Endothelial cell of umbilical vein (primary cell): ENCODE results near the gene MON1A. TPM values are rescaled to one million over a fixed set of nuclear protein-coding genes. Genes with fewer than 3 reads are reported as not detected.

Source experiments
- BruUV-seq: library from RNA; stranded (reverse); fragments of 400-500 nt; replicated peaks from 2 replicates; lab custom pipeline; 2021; lab: Mats Ljungman, UMichigan
- CTCF ChIA-PET: fragments of 300-600, 350-600 bp; sonication (Branson Sonifier 250); formaldehyde crosslinking; loops from one replicate; lab custom pipeline; 2021; ENCODE audit warnings: antibody characterized with exemption, inconsistent platforms; lab: Charles Lee
- POLR2A ChIA-PET: fragments of 300-600, 350-600 bp; sonication (Branson Sonifier 250); formaldehyde crosslinking; loops from one replicate; lab custom pipeline; 2021; ENCODE audit warnings: antibody characterized with exemption, inconsistent platforms; lab: Charles Lee
- DNase-seq: peaks from one replicate; pipeline ENCODE4 v3.0.0-alpha.2; 2011; ENCODE audit warnings: low read depth, low spot score
- FAIRE-seq: peaks from 2 replicates; lab custom pipeline; 2011; peaks lifted over from hg19 to GRCh38; lab: Jason Lieb, UNC
- H2AFZ ChIP-seq: 2 replicates; pipeline ENCODE4 v1.6.0; 2012; ENCODE audit warnings: low read depth, low read length, control low read depth, inconsistent platforms
- H3K27ac ChIP-seq: 2 replicates; pipeline ENCODE4 v1.5.1; 2011; ENCODE audit warnings: low read depth, mild to moderate bottlenecking, control low read depth, low read length, moderate library complexity; ENCODE audit not compliant: insufficient read depth
- H3K27me3 ChIP-seq, 2 experiments: 2 replicates each; pipeline versions ENCODE4 v1.6.0 to v1.6.1; 2011; ENCODE audit warnings: low read length in 2 of 2, mixed read lengths in 1 of 2; ENCODE audit not compliant: control insufficient read depth in 2 of 2, insufficient read depth in 2 of 2
- H3K36me3 ChIP-seq, 2 experiments: 2 replicates in 1 of 2; 3 replicates in 1 of 2; pipeline ENCODE4 v1.5.1; 2011; ENCODE audit warnings: low read length in 2 of 2, mild to moderate bottlenecking in 1 of 2, moderate library complexity in 1 of 2; ENCODE audit not compliant: control insufficient read depth in 2 of 2, insufficient read depth in 2 of 2; ENCODE audit errors: extremely low read depth in 1 of 2
- H3K4me1 ChIP-seq: 3 replicates; pipeline ENCODE4 v1.5.1; 2011; ENCODE audit warnings: mild to moderate bottlenecking, low read length; ENCODE audit not compliant: control insufficient read depth, insufficient read depth; ENCODE audit errors: extremely low read depth
- H3K4me2 ChIP-seq: 2 replicates; pipeline ENCODE4 v1.6.1; 2011; ENCODE audit warnings: low read length, control low read depth, mixed read lengths; ENCODE audit not compliant: insufficient read depth
- H3K4me3 ChIP-seq, 3 experiments: fragments of 200-600 bp in 1 of 3; sonication (generic), shearing (Covaris generic) in 1 of 3; replicated peaks in 1 of 3; 2 replicates each; pipeline ENCODE4 v1.5.1; 2011 to 2016; ENCODE audit warnings: control low read depth in 3 of 3, low read length in 3 of 3, mild to moderate bottlenecking in 2 of 3, inconsistent platforms in 1 of 3, low read depth in 1 of 3, moderate library complexity in 1 of 3; ENCODE audit not compliant: insufficient read depth in 1 of 3
- H3K79me2 ChIP-seq: 2 replicates; pipeline ENCODE4 v1.6.0; 2012; ENCODE audit warnings: low read length, inconsistent platforms; ENCODE audit not compliant: control insufficient read depth, insufficient read depth
- H3K9ac ChIP-seq: replicated peaks from 2 replicates; pipeline ENCODE3; 2011; ENCODE audit warnings: low read length, control low read depth; ENCODE audit not compliant: insufficient read depth; ENCODE audit errors: extremely low read depth
- H3K9me1 ChIP-seq: replicated peaks from 3 replicates; pipeline ENCODE4 v1.6.0; 2011; ENCODE audit warnings: mild to moderate bottlenecking, low read length; ENCODE audit not compliant: control insufficient read depth, insufficient read depth; ENCODE audit errors: extremely low read depth
- H3K9me3 ChIP-seq: replicated peaks from 2 replicates; pipeline ENCODE4 v1.5.1; 2012; ENCODE audit warnings: low read length, inconsistent platforms; ENCODE audit not compliant: control insufficient read depth, insufficient read depth
- H4K20me1 ChIP-seq: replicated peaks from 2 replicates; pipeline ENCODE3; 2011; ENCODE audit warnings: mild to moderate bottlenecking, low read length; ENCODE audit not compliant: control insufficient read depth, insufficient read depth; ENCODE audit errors: extremely low read depth
- EZH2 ChIP-seq: IDR thresholded peaks from 2 replicates; pipeline ENCODE4 v1.6.1; 2012; ENCODE audit warnings: borderline replicate concordance, low read depth, mild to moderate bottlenecking, moderate library complexity, low read length, inconsistent platforms; ENCODE audit not compliant: severe bottlenecking
- FOS ChIP-seq: IDR thresholded peaks from 2 replicates; pipeline ENCODE4 v1.6.1; 2011; ENCODE audit warnings: mild to moderate bottlenecking, low read length, moderate library complexity, borderline replicate concordance; ENCODE audit not compliant: insufficient read depth
- GATA2 ChIP-seq: IDR thresholded peaks from 2 replicates; pipeline ENCODE4 v1.7.0; 2011; ENCODE audit warnings: low read depth, mild to moderate bottlenecking, moderate library complexity, mixed read lengths, low read length; ENCODE audit not compliant: insufficient read length, insufficient read depth
- JUN ChIP-seq: IDR thresholded peaks from 2 replicates; pipeline ENCODE4 v1.6.1; 2011; ENCODE audit warnings: borderline replicate concordance, low read depth; ENCODE audit not compliant: insufficient read length, insufficient read depth
- MYC ChIP-seq: IDR thresholded peaks from one replicate; pipeline ENCODE4 v1.6.1; 2011; ENCODE audit warnings: mild to moderate bottlenecking, low read depth, low read length
- POLR2A ChIP-seq: IDR thresholded peaks from 2 replicates; pipeline ENCODE4 v1.6.1; 2012; ENCODE audit warnings: low read depth, mild to moderate bottlenecking, control low read depth, low read length
- POLR2AphosphoS5 ChIP-seq: IDR thresholded peaks from 2 replicates; pipeline ENCODE4 v1.6.1; 2012; ENCODE audit warnings: low read depth, mild to moderate bottlenecking, control low read depth, low read length, moderate library complexity; ENCODE audit not compliant: insufficient read depth
- dilution Hi-C: fragments of 300-500 bp; cut with MboI; formaldehyde crosslinking; loops from one replicate; pipeline ENCODE4 v1.15.0; 2019; ENCODE audit warnings: low sequenced_read_pairs; ENCODE audit not compliant: extremely low pct_ligation_motif_present
- intact Hi-C: fragments of 100-400 bp; cut with micrococcal nuclease; formaldehyde crosslinking; loops from one replicate; pipeline ENCODE4 v1.10.0; 2022
- polyA plus RNA-seq, 4 experiments: library from polyadenylated mRNA; depleted of rRNA in 3 of 4; stranded (reverse) in 3 of 4; unstranded in 1 of 4; fragments of >200 nt; gene quantifications; 2 replicates each; pipeline versions ENCODE4 v1.2.1 to v1.2.3, GENCODE V29; 2011 to 2012; ENCODE audit warnings: missing spikeins in 1 of 4
- total RNA-seq: library from RNA; stranded (reverse); gene quantifications from 2 replicates; pipeline ENCODE4 v1.2.3, GENCODE V29; 2021
- TF ChIP-seq, protein P1 (sequence below), 2 donors: IDR thresholded peaks; 1 replicate in 1 of 2; 2 replicates in 1 of 2; pipeline ENCODE4 v1.5.1; 2011; ENCODE audit warnings: low read length in 2 of 2, mild to moderate bottlenecking in 2 of 2, moderate library complexity in 2 of 2, control low read depth in 1 of 2, inconsistent platforms in 1 of 2, low read depth in 1 of 2; ENCODE audit not compliant: insufficient read depth in 1 of 2; ENCODE audit errors: extremely low read depth in 1 of 2
- TF ChIP-seq, protein P2 (sequence below): IDR thresholded peaks from 2 replicates; pipeline ENCODE4 v1.6.1; 2011; ENCODE audit not compliant: insufficient read depth, insufficient read length

MON1A gene
- total and polyA plus RNA-seq, 2 donors (not counting 3 experiments of a cell fraction or from before 2014, with no cell fraction given): 17.5 to 31.1 TPM

DNA sequence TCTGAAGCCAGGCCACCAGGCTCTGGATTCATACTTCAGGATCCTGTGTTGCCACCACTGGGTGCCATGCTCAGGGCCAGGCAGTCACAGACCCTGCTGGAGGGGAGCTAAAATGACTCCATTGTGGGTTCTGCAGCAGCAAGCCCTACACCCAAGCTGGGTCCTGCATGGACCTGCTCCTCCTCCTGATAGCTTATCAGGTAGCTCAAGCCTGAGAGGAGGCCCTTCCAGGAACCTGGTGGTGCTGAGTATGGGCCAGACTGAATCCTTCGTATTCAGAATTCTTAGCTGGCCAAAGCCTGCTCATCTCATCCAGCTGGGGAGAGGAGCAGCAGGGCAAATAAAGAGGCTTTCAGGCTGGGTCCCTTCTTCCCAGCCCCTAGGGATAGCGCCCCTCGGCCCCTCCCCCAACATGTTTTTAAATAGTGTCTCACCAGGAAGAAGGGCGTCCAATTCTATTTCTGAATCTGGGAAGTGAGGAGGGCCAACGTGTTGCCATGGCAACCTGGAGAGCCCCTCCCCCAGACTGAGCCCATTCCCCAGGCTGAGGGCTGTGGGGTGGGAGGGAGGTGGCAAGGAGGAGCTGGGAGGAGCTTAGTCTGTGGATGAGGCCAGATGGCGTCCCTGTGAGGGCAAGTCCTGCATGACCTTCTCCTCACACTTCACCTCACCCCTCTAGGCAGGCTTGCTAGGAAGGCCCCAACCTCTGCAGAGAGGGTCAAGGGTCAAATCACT lies 48.9 kb downstream of the MON1A start:
- Histone ChIP-seq H3K4me2 (no peak overlapping the region), H3K9ac (no peak overlapping the region), H3K36me3 (no peaks in the 10 kb centered on the region), H3K79me2 (no peaks in the 10 kb centered on the region), H3K27ac (no peak overlapping the region), H3K27me3 (peaks cover 7 to 8% of the 10 kb centered on the region in 2 experiments), H4K20me1 (no peaks in the 10 kb centered on the region), H2AFZ (no peak overlapping the region), H3K9me3 (no peaks in the 10 kb centered on the region), H3K9me1 (no peaks in the 10 kb centered on the region), H3K4me1 (no peaks in the 10 kb centered on the region), H3K4me3 (no peak overlapping the region)
- dilution Hi-C loops: no loop called here
- intact Hi-C loops: no loop called here
- FAIRE-seq: no peak
- CTCF ChIA-PET: interaction anchor here (1.2 to 1.4 kb wide), 2 partner anchors 12 to 42 kb away, joined by 5 read pairs; no protein-coding TSS in a partner anchor
- no peak for DNase-seq
- no peak for TF ChIP-seq EZH2
- no peak for TF ChIP-seq FOS
- no peak for TF ChIP-seq GATA2
- no peak for TF ChIP-seq MYC
- TF ChIP-seq POLR2AphosphoS5: no peak
- TF ChIP-seq, protein P1, sequence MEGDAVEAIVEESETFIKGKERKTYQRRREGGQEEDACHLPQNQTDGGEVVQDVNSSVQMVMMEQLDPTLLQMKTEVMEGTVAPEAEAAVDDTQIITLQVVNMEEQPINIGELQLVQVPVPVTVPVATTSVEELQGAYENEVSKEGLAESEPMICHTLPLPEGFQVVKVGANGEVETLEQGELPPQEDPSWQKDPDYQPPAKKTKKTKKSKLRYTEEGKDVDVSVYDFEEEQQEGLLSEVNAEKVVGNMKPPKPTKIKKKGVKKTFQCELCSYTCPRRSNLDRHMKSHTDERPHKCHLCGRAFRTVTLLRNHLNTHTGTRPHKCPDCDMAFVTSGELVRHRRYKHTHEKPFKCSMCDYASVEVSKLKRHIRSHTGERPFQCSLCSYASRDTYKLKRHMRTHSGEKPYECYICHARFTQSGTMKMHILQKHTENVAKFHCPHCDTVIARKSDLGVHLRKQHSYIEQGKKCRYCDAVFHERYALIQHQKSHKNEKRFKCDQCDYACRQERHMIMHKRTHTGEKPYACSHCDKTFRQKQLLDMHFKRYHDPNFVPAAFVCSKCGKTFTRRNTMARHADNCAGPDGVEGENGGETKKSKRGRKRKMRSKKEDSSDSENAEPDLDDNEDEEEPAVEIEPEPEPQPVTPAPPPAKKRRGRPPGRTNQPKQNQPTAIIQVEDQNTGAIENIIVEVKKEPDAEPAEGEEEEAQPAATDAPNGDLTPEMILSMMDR (IDR thresholded peaks at IDR 0.05; ENCODE audit: extremely low read depth in 1 of 2, insufficient read depth in 1 of 2, low read depth in 1 of 2, low read length in 2 of 2): no peak
- TF ChIP-seq POLR2A: no peak
- TF ChIP-seq JUN: no peak
- TF ChIP-seq, protein P2, sequence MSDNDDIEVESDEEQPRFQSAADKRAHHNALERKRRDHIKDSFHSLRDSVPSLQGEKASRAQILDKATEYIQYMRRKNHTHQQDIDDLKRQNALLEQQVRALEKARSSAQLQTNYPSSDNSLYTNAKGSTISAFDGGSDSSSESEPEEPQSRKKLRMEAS: no peak
- POLR2A ChIA-PET: no interaction called here
- BruUV-seq: no TSS peak
